Measurements from ENCODE around the gene RNF145.

DNA sequence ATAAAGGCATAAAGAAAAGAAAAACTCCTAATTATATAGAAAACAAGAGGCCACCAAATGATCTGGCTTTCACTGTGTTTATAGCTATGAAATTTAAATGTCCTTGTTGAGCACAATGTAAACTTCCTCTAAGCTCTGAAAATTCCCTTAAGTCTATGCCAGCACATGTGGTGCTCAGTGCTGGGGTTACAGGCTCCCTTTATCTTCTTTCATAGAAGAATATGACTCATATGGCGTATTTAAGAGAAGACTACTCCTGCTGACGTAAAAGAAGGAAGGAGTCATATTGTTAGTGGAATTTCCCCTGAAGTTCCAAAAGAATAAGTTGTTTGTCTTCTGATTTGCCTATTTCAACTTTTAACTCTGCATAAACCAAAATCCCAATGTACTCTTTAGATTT, 30.4 kb downstream of the RNF145 start:
- no peak for TF ChIP-seq POLR2AphosphoS5 (IDR thresholded peaks at IDR 0.05)
- TF ChIP-seq, protein P1, sequence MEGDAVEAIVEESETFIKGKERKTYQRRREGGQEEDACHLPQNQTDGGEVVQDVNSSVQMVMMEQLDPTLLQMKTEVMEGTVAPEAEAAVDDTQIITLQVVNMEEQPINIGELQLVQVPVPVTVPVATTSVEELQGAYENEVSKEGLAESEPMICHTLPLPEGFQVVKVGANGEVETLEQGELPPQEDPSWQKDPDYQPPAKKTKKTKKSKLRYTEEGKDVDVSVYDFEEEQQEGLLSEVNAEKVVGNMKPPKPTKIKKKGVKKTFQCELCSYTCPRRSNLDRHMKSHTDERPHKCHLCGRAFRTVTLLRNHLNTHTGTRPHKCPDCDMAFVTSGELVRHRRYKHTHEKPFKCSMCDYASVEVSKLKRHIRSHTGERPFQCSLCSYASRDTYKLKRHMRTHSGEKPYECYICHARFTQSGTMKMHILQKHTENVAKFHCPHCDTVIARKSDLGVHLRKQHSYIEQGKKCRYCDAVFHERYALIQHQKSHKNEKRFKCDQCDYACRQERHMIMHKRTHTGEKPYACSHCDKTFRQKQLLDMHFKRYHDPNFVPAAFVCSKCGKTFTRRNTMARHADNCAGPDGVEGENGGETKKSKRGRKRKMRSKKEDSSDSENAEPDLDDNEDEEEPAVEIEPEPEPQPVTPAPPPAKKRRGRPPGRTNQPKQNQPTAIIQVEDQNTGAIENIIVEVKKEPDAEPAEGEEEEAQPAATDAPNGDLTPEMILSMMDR (IDR thresholded peaks at IDR 0.05) = no peak
- TF ChIP-seq POLR2A (IDR thresholded peaks at IDR 0.05) = no peak
